ENCODE data around the gene WNT3A.

The WNT3A gene

GRCh38 chr1:228008391-228009115, 1.8 kb downstream of the WNT3A start:
- Histone ChIP-seq H3K4me1 (ENCODE audit: control insufficient read depth, insufficient read depth, low read length) (no peaks in the 10 kb centered on the region), H3K27me3 (replicated peaks; ENCODE audit: control insufficient read depth, insufficient read depth, low read length) (peaks cover 68% of the 10 kb centered on the region), H3K9me3 (ENCODE audit: control insufficient read depth, low read length) (no peaks in the 10 kb centered on the region), H3K9ac (ENCODE audit: low read length) (no peak overlapping the region), H3K4me3 (ENCODE audit: low read length) (no peak overlapping the region), H3K36me3 (ENCODE audit: control insufficient read depth, insufficient read depth, low read length, severe bottlenecking) (no peaks in the 10 kb centered on the region)
- no peak for DNase-seq (ENCODE audit: low read depth)

- peaks cover 61% of the 10 kb centered on the region for H3K27me3 ChIP-seq (replicated peaks; ENCODE audit: control insufficient read depth, insufficient read depth, low read length)
- H3K9me3 ChIP-seq (ENCODE audit: control insufficient read depth, low read length), result no peaks in the 10 kb centered on the region
Measured at GRCh38 chr1:228009116-228009827, 2.5 kb downstream of the WNT3A start.

GRCh38 chr1:228009828-228010775, 3.3 kb downstream of the WNT3A start:
- Histone ChIP-seq H3K9ac (ENCODE audit: low read length) (no peak overlapping the region), H3K4me1 (ENCODE audit: control insufficient read depth, insufficient read depth, low read length) (no peaks in the 10 kb centered on the region), H3K36me3 (ENCODE audit: control insufficient read depth, insufficient read depth, low read length, severe bottlenecking) (no peaks in the 10 kb centered on the region), H3K27me3 (replicated peaks; ENCODE audit: control insufficient read depth, insufficient read depth, low read length) (peaks cover 52% of the 10 kb centered on the region), H3K9me3 (ENCODE audit: control insufficient read depth, low read length) (no peaks in the 10 kb centered on the region), H3K4me3 (ENCODE audit: low read length) (no peak overlapping the region)
- no peak for DNase-seq (ENCODE audit: low read depth)

More at GRCh38 chr1:228009116-228009827, 2.5 kb downstream of the WNT3A start:
- DNase-seq (ENCODE audit: low read depth), result no peak
- Histone ChIP-seq H3K4me3 (ENCODE audit: low read length) (no peak overlapping the region), H3K36me3 (ENCODE audit: control insufficient read depth, insufficient read depth, low read length, severe bottlenecking) (no peaks in the 10 kb centered on the region), H3K9ac (ENCODE audit: low read length) (no peak overlapping the region), H3K4me1 (ENCODE audit: control insufficient read depth, insufficient read depth, low read length) (no peaks in the 10 kb centered on the region)

- no peak overlapping the region for H3K9ac ChIP-seq (ENCODE audit: low read length)
- no peaks in the 10 kb centered on the region for H3K4me1 ChIP-seq (ENCODE audit: control insufficient read depth, insufficient read depth, low read length)
- H3K4me3 ChIP-seq (ENCODE audit: low read length), result no peak overlapping the region
- DNase-seq (ENCODE audit: low read depth), result no peak
- H3K27me3 ChIP-seq (replicated peaks; ENCODE audit: control insufficient read depth, insufficient read depth, low read length), result peaks cover 44% of the 10 kb centered on the region
- H3K9me3 ChIP-seq (ENCODE audit: control insufficient read depth, low read length), result no peaks in the 10 kb centered on the region
- no peaks in the 10 kb centered on the region for H3K36me3 ChIP-seq (ENCODE audit: control insufficient read depth, insufficient read depth, low read length, severe bottlenecking)
Measured at GRCh38 chr1:228010921-228011320, 4.1 kb downstream of the WNT3A start.

- no peak for DNase-seq (ENCODE audit: low read depth)
- Histone ChIP-seq H3K4me1 (ENCODE audit: control insufficient read depth, insufficient read depth, low read length) (no peaks in the 10 kb centered on the region), H3K9ac (ENCODE audit: low read length) (no peak overlapping the region), H3K27me3 (replicated peaks; ENCODE audit: control insufficient read depth, insufficient read depth, low read length) (peaks cover 43% of the 10 kb centered on the region), H3K4me3 (ENCODE audit: low read length) (no peak overlapping the region), H3K36me3 (ENCODE audit: control insufficient read depth, insufficient read depth, low read length, severe bottlenecking) (no peaks in the 10 kb centered on the region), H3K9me3 (ENCODE audit: control insufficient read depth, low read length) (no peaks in the 10 kb centered on the region)
Measured at GRCh38 chr1:228011721-228012311, 5.0 kb downstream of the WNT3A start.

DNA sequence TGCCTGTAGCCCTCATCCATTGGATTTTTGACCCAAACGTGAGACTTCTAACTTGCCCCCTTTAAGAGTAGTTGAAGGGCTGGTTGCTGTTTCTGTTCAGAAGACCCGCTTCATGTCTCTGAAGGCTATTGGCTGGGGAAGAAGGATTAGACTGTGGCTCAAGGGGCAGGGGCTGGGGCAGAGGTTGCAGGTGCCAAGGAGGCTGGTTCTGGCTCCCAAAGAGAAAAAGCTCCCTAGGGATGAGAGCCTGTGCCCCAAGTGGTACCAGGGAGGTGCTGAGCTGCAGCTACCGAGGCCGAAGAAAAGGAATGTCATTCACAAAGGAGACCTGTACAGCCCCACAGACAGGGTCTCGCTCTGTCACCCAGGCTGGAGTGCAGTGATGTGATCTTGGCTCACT, 5.8 kb downstream of the WNT3A start:
- Histone ChIP-seq H3K36me3 (ENCODE audit: control insufficient read depth, insufficient read depth, low read length, severe bottlenecking) (no peaks in the 10 kb centered on the region), H3K9me3 (ENCODE audit: control insufficient read depth, low read length) (no peaks in the 10 kb centered on the region), H3K27me3 (replicated peaks; ENCODE audit: control insufficient read depth, insufficient read depth, low read length) (peaks cover 45% of the 10 kb centered on the region), H3K9ac (ENCODE audit: low read length) (no peak overlapping the region), H3K4me3 (ENCODE audit: low read length) (no peak overlapping the region), H3K4me1 (ENCODE audit: control insufficient read depth, insufficient read depth, low read length) (no peaks in the 10 kb centered on the region)
- no peak for DNase-seq (ENCODE audit: low read depth)

- peaks cover 40% of the 10 kb centered on the region for H3K27me3 ChIP-seq (replicated peaks; ENCODE audit: control insufficient read depth, insufficient read depth, low read length)
- H3K9me3 ChIP-seq (ENCODE audit: control insufficient read depth, low read length), result no peaks in the 10 kb centered on the region
- no peaks in the 10 kb centered on the region for H3K4me1 ChIP-seq (ENCODE audit: control insufficient read depth, insufficient read depth, low read length)
- H3K9ac ChIP-seq (ENCODE audit: low read length), result no peak overlapping the region
- no peak overlapping the region for H3K4me3 ChIP-seq (ENCODE audit: low read length)
- DNase-seq (ENCODE audit: low read depth), result no peak
- H3K36me3 ChIP-seq (ENCODE audit: control insufficient read depth, insufficient read depth, low read length, severe bottlenecking), result no peaks in the 10 kb centered on the region
Measured at GRCh38 chr1:228013131-228013934, 6.5 kb downstream of the WNT3A start.

- H3K36me3 ChIP-seq (ENCODE audit: control insufficient read depth, insufficient read depth, low read length, severe bottlenecking), result no peaks in the 10 kb centered on the region
- no peaks in the 10 kb centered on the region for H3K9me3 ChIP-seq (ENCODE audit: control insufficient read depth, low read length)
- H3K4me1 ChIP-seq (ENCODE audit: control insufficient read depth, insufficient read depth, low read length), result no peaks in the 10 kb centered on the region
- no peak for DNase-seq (ENCODE audit: low read depth)
- H3K9ac ChIP-seq (ENCODE audit: low read length), result no peak overlapping the region
- H3K27me3 ChIP-seq (replicated peaks; ENCODE audit: control insufficient read depth, insufficient read depth, low read length), result peaks cover 33% of the 10 kb centered on the region
- H3K4me3 ChIP-seq (ENCODE audit: low read length), result no peak overlapping the region
Measured at GRCh38 chr1:228013935-228014930, 7.4 kb downstream of the WNT3A start.

DNA sequence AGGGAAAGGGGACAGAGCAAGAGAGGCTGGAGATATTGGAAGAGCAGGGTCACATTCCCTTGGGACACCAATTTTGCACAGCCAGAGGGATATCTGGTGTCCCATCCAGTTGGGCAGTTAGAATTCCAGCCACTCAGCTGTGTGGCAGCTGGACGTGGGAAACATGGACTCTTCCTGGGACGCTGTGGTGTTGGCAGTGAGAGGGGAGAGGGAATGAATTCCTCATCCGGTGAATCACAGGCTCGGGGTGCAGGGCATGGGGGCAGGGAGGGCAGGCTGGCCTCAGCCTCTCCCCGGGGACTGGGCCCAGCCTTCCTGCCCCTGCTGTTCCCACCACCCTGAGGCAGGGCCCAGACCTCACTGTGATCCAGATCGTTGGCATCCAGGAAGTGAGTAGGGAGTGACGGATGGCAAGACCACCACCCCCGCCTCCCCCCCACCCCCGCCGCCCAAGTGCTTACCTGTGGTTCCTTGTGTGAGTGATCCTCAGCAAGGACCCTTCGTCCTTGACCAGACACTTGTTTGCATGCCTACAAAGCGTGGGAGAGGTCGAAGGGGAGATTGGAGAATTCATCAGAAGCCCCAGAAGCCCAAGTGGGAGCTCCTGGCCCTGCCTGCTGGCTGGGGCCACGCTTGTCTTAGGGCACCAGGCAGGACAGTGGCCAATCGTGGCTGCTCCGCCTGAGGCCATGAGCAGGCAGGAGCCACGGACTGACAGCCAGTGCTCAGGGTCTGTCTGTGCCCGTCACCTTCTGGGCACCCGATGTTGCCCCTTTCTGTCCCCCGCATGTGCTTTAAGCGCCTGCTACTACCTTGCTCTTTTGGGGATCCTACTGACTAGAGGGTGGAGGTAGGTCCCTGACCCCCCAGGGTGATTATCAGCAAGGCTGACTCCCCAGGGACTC, 8.7 kb downstream of the WNT3A start:
- Histone ChIP-seq H3K9ac (ENCODE audit: low read length) (no peak overlapping the region), H3K4me3 (ENCODE audit: low read length) (no peak overlapping the region), H3K4me1 (ENCODE audit: control insufficient read depth, insufficient read depth, low read length) (no peaks in the 10 kb centered on the region), H3K27me3 (replicated peaks; ENCODE audit: control insufficient read depth, insufficient read depth, low read length) (peaks cover 26% of the 10 kb centered on the region), H3K36me3 (ENCODE audit: control insufficient read depth, insufficient read depth, low read length, severe bottlenecking) (no peaks in the 10 kb centered on the region), H3K9me3 (ENCODE audit: control insufficient read depth, low read length) (no peaks in the 10 kb centered on the region)
- peak; percentile 10 for DNase-seq (ENCODE audit: low read depth)
